Endothelial cell of umbilical vein (primary cell): Measurements from ENCODE around the gene MEGF10. TPM values are rescaled to one million over a fixed set of nuclear protein-coding genes. Genes with fewer than 3 reads are reported as not detected.

Experiments used
- BruUV-seq: library from RNA; stranded (reverse); fragments of 400-500 nt; replicated peaks from 2 replicates; lab custom pipeline; 2021; lab: Mats Ljungman, UMichigan
- CTCF ChIA-PET: fragments of 300-600, 350-600 bp; sonication (Branson Sonifier 250); formaldehyde crosslinking; loops from one replicate; lab custom pipeline; 2021; ENCODE audit warnings: antibody characterized with exemption, inconsistent platforms; lab: Charles Lee
- POLR2A ChIA-PET: fragments of 300-600, 350-600 bp; sonication (Branson Sonifier 250); formaldehyde crosslinking; loops from one replicate; lab custom pipeline; 2021; ENCODE audit warnings: antibody characterized with exemption, inconsistent platforms; lab: Charles Lee
- DNase-seq: peaks from one replicate; pipeline ENCODE4 v3.0.0-alpha.2; 2011; ENCODE audit warnings: low read depth, low spot score
- FAIRE-seq: peaks from 2 replicates; lab custom pipeline; 2011; peaks lifted over from hg19 to GRCh38; lab: Jason Lieb, UNC
- H2AFZ ChIP-seq: 2 replicates; pipeline ENCODE4 v1.6.0; 2012; ENCODE audit warnings: low read depth, low read length, control low read depth, inconsistent platforms
- H3K27ac ChIP-seq: 2 replicates; pipeline ENCODE4 v1.5.1; 2011; ENCODE audit warnings: low read depth, mild to moderate bottlenecking, control low read depth, low read length, moderate library complexity; ENCODE audit not compliant: insufficient read depth
- H3K27me3 ChIP-seq, 2 experiments: 2 replicates each; pipeline versions ENCODE4 v1.6.0 to v1.6.1; 2011; ENCODE audit warnings: low read length in 2 of 2, mixed read lengths in 1 of 2; ENCODE audit not compliant: control insufficient read depth in 2 of 2, insufficient read depth in 2 of 2
- H3K36me3 ChIP-seq, 2 experiments: 2 replicates in 1 of 2; 3 replicates in 1 of 2; pipeline ENCODE4 v1.5.1; 2011; ENCODE audit warnings: low read length in 2 of 2, mild to moderate bottlenecking in 1 of 2, moderate library complexity in 1 of 2; ENCODE audit not compliant: control insufficient read depth in 2 of 2, insufficient read depth in 2 of 2; ENCODE audit errors: extremely low read depth in 1 of 2
- H3K4me1 ChIP-seq: 3 replicates; pipeline ENCODE4 v1.5.1; 2011; ENCODE audit warnings: mild to moderate bottlenecking, low read length; ENCODE audit not compliant: control insufficient read depth, insufficient read depth; ENCODE audit errors: extremely low read depth
- H3K4me2 ChIP-seq: 2 replicates; pipeline ENCODE4 v1.6.1; 2011; ENCODE audit warnings: low read length, control low read depth, mixed read lengths; ENCODE audit not compliant: insufficient read depth
- H3K4me3 ChIP-seq, 3 experiments: fragments of 200-600 bp in 1 of 3; sonication (generic), shearing (Covaris generic) in 1 of 3; replicated peaks in 1 of 3; 2 replicates each; pipeline ENCODE4 v1.5.1; 2011 to 2016; ENCODE audit warnings: control low read depth in 3 of 3, low read length in 3 of 3, mild to moderate bottlenecking in 2 of 3, inconsistent platforms in 1 of 3, low read depth in 1 of 3, moderate library complexity in 1 of 3; ENCODE audit not compliant: insufficient read depth in 1 of 3
- H3K79me2 ChIP-seq: 2 replicates; pipeline ENCODE4 v1.6.0; 2012; ENCODE audit warnings: low read length, inconsistent platforms; ENCODE audit not compliant: control insufficient read depth, insufficient read depth
- H3K9ac ChIP-seq: replicated peaks from 2 replicates; pipeline ENCODE3; 2011; ENCODE audit warnings: low read length, control low read depth; ENCODE audit not compliant: insufficient read depth; ENCODE audit errors: extremely low read depth
- H3K9me1 ChIP-seq: replicated peaks from 3 replicates; pipeline ENCODE4 v1.6.0; 2011; ENCODE audit warnings: mild to moderate bottlenecking, low read length; ENCODE audit not compliant: control insufficient read depth, insufficient read depth; ENCODE audit errors: extremely low read depth
- H3K9me3 ChIP-seq: replicated peaks from 2 replicates; pipeline ENCODE4 v1.5.1; 2012; ENCODE audit warnings: low read length, inconsistent platforms; ENCODE audit not compliant: control insufficient read depth, insufficient read depth
- H4K20me1 ChIP-seq: replicated peaks from 2 replicates; pipeline ENCODE3; 2011; ENCODE audit warnings: mild to moderate bottlenecking, low read length; ENCODE audit not compliant: control insufficient read depth, insufficient read depth; ENCODE audit errors: extremely low read depth
- CTCF ChIP-seq, 2 donors: IDR thresholded peaks; 1 replicate in 1 of 2; 2 replicates in 1 of 2; pipeline ENCODE4 v1.5.1; 2011; ENCODE audit warnings: low read length in 2 of 2, mild to moderate bottlenecking in 2 of 2, moderate library complexity in 2 of 2, control low read depth in 1 of 2, inconsistent platforms in 1 of 2, low read depth in 1 of 2; ENCODE audit not compliant: insufficient read depth in 1 of 2; ENCODE audit errors: extremely low read depth in 1 of 2
- EZH2 ChIP-seq: IDR thresholded peaks from 2 replicates; pipeline ENCODE4 v1.6.1; 2012; ENCODE audit warnings: borderline replicate concordance, low read depth, mild to moderate bottlenecking, moderate library complexity, low read length, inconsistent platforms; ENCODE audit not compliant: severe bottlenecking
- FOS ChIP-seq: IDR thresholded peaks from 2 replicates; pipeline ENCODE4 v1.6.1; 2011; ENCODE audit warnings: mild to moderate bottlenecking, low read length, moderate library complexity, borderline replicate concordance; ENCODE audit not compliant: insufficient read depth
- GATA2 ChIP-seq: IDR thresholded peaks from 2 replicates; pipeline ENCODE4 v1.7.0; 2011; ENCODE audit warnings: low read depth, mild to moderate bottlenecking, moderate library complexity, mixed read lengths, low read length; ENCODE audit not compliant: insufficient read length, insufficient read depth
- JUN ChIP-seq: IDR thresholded peaks from 2 replicates; pipeline ENCODE4 v1.6.1; 2011; ENCODE audit warnings: borderline replicate concordance, low read depth; ENCODE audit not compliant: insufficient read length, insufficient read depth
- MAX ChIP-seq: IDR thresholded peaks from 2 replicates; pipeline ENCODE4 v1.6.1; 2011; ENCODE audit not compliant: insufficient read depth, insufficient read length
- MYC ChIP-seq: IDR thresholded peaks from one replicate; pipeline ENCODE4 v1.6.1; 2011; ENCODE audit warnings: mild to moderate bottlenecking, low read depth, low read length
- POLR2A ChIP-seq: IDR thresholded peaks from 2 replicates; pipeline ENCODE4 v1.6.1; 2012; ENCODE audit warnings: low read depth, mild to moderate bottlenecking, control low read depth, low read length
- POLR2AphosphoS5 ChIP-seq: IDR thresholded peaks from 2 replicates; pipeline ENCODE4 v1.6.1; 2012; ENCODE audit warnings: low read depth, mild to moderate bottlenecking, control low read depth, low read length, moderate library complexity; ENCODE audit not compliant: insufficient read depth
- dilution Hi-C: fragments of 300-500 bp; cut with MboI; formaldehyde crosslinking; loops from one replicate; pipeline ENCODE4 v1.15.0; 2019; ENCODE audit warnings: low sequenced_read_pairs; ENCODE audit not compliant: extremely low pct_ligation_motif_present
- intact Hi-C: fragments of 100-400 bp; cut with micrococcal nuclease; formaldehyde crosslinking; loops from one replicate; pipeline ENCODE4 v1.10.0; 2022
- polyA plus RNA-seq, 4 experiments: library from polyadenylated mRNA; depleted of rRNA in 3 of 4; stranded (reverse) in 3 of 4; unstranded in 1 of 4; fragments of >200 nt; gene quantifications; 2 replicates each; pipeline versions ENCODE4 v1.2.1 to v1.2.3, GENCODE V29; 2011 to 2012; ENCODE audit warnings: missing spikeins in 1 of 4
- total RNA-seq: library from RNA; stranded (reverse); gene quantifications from 2 replicates; pipeline ENCODE4 v1.2.3, GENCODE V29; 2021

MEGF10 gene
- total and polyA plus RNA-seq, 2 donors (not counting 3 experiments of a cell fraction or from before 2014, with no cell fraction given), result 0.30 to 1.00 TPM

GRCh38 chr5:127425868-127426267 is 135.3 kb downstream of the MEGF10 start:
- H3K9me3 ChIP-seq, result no peaks in the 10 kb centered on the region
- H3K4me1 ChIP-seq, result no peaks in the 10 kb centered on the region
- H3K4me3 ChIP-seq, result no peak overlapping the region
- H2AFZ ChIP-seq, result no peak overlapping the region
- no peaks in the 10 kb centered on the region for H4K20me1 ChIP-seq
- H3K9ac ChIP-seq, result no peak overlapping the region
- no peaks in the 10 kb centered on the region for H3K79me2 ChIP-seq
- no TSS peak for BruUV-seq
- POLR2A ChIA-PET, result no interaction called here
- H3K9me1 ChIP-seq, result no peaks in the 10 kb centered on the region
- no peak for FAIRE-seq
- CTCF ChIA-PET, result no interaction called here
- H3K27me3 ChIP-seq, result peaks cover 0 to 6% of the 10 kb centered on the region in 2 experiments
- H3K36me3 ChIP-seq, result no peaks in the 10 kb centered on the region
- no peak for DNase-seq
- H3K4me2 ChIP-seq, result no peak overlapping the region
- intact Hi-C loops (no loop called here), dilution Hi-C loops (no loop called here)
- TF ChIP-seq JUN (no peak), CTCF (IDR thresholded peaks at IDR 0.05; ENCODE audit: extremely low read depth in 1 of 2, insufficient read depth in 1 of 2, low read depth in 1 of 2, low read length in 2 of 2) (no peak), POLR2AphosphoS5 (no peak), MYC (no peak), POLR2A (no peak), GATA2 (no peak), MAX (no peak), FOS (no peak), EZH2 (no peak)
- H3K27ac ChIP-seq, result no peak overlapping the region
